SU-DHL-6 (cell line): ENCODE results near the gene ITSN1.

Source experiments
- EZH2phosphoT487 ChIP-seq: fragments of 200-600 bp; sonication (generic), shearing (Covaris generic); conservative IDR thresholded peaks from 2 replicates; pipeline ENCODE4 v1.6.1; 2018; ENCODE audit warnings: mild to moderate bottlenecking, antibody characterized with exemption, low read length, moderate library complexity, mixed read lengths
- TF ChIP-seq, protein P1 (sequence below): fragments of 200-600 bp; sonication (generic); IDR thresholded peaks from one replicate; pipeline ENCODE4 v1.5.1; 2017; ENCODE audit warnings: antibody characterized with exemption, mild to moderate bottlenecking, low read length, moderate library complexity; ENCODE audit not compliant: insufficient read depth, poor library complexity, severe bottlenecking

GRCh38 chr21:33650929-33651509, 8.7 kb downstream of the ITSN1 start:
- TF ChIP-seq, protein P1, sequence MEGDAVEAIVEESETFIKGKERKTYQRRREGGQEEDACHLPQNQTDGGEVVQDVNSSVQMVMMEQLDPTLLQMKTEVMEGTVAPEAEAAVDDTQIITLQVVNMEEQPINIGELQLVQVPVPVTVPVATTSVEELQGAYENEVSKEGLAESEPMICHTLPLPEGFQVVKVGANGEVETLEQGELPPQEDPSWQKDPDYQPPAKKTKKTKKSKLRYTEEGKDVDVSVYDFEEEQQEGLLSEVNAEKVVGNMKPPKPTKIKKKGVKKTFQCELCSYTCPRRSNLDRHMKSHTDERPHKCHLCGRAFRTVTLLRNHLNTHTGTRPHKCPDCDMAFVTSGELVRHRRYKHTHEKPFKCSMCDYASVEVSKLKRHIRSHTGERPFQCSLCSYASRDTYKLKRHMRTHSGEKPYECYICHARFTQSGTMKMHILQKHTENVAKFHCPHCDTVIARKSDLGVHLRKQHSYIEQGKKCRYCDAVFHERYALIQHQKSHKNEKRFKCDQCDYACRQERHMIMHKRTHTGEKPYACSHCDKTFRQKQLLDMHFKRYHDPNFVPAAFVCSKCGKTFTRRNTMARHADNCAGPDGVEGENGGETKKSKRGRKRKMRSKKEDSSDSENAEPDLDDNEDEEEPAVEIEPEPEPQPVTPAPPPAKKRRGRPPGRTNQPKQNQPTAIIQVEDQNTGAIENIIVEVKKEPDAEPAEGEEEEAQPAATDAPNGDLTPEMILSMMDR: no peak
- TF ChIP-seq EZH2phosphoT487: no peak
